Measurements from ENCODE around the gene ATP1B3.
"Not testable (repeated sequence)": the region's sequence is repeated elsewhere in the genome, so short reads cannot be mapped to it uniquely, and the experiment has no call there.

The ATP1B3 gene

GRCh38 chr3:141905129-141905528 lies 28.7 kb downstream of the ATP1B3 start:
- DNase-seq (ENCODE audit: low spot score), result no peak

DNA sequence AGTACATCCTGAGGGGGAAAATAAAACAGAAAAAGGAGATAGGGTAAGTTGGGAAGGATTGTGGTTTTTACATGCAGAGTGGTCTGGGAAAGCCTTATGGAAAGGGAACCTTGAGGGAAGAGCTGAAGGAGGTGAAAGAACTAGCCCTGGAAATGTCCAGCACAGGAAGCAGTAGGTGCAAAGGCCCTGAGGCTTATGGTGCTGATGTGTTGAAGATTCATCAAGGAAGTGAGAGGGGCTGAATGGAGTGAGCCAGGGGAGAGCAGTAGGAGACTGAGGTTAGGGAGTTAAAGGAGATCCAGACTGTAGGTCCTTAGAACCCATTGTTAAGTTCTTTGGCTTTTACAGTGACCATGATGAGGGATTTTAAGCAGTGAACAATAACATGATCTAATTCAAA lies 33.0 kb downstream of the ATP1B3 start:
- no peak for DNase-seq (ENCODE audit: low spot score)

DNA sequence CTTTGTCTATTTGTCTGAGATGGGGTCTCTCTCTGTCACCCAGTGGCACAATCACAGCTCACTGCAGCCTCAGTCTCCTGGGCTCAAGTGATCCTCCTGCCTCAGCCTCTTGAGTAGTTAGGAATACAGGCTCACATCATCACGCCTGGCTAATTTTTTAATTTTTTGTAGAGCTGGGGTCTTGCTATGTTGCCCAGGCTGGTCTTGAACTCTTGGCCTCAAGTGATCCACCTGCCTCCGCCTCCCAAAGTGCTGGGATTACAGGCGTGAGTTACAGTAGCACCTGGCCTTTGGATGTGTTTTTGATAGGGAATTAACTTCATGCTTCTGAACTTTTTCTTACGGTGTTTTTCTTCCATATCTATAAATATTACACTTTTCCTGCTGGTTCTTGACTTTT lies 33.5 kb downstream of the ATP1B3 start:
- not testable (repeated sequence) for DNase-seq (ENCODE audit: low spot score)

DNA sequence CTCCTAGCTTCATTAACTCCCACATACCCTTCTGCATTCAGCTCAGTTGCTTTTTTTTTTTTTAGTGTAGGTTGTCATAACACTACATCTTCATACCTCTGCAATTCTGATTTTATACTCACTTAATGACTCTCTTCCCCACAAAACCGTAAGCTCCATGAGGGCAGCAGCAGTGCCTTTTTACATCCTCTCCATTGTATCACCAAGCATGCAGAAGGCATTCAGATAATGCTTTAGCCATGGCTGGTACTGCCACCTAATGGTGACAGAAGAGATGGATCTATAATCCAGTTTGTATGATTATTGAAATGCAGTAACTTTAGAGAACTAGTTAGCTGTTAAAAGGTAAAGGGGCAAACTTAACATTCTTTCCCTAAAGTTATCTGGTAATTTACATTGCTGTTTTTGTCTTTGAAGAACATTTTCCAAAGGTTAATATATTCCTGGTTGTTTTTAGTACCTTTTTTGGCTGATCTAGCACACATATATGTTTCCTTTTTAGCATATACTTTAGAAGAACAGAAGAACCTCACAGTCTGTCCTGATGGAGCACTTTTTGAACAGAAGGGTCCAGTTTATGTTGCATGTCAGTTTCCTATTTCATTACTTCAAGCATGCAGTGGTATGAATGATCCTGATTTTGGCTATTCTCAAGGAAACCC lies 36.8 kb downstream of the ATP1B3 start:
- peak; percentile 17 for DNase-seq (ENCODE audit: low spot score)

- no peak for DNase-seq (ENCODE audit: low spot score)
These were observed 37.9 kb downstream of the ATP1B3 start for GRCh38 chr3:141914311-141914710.

DNA sequence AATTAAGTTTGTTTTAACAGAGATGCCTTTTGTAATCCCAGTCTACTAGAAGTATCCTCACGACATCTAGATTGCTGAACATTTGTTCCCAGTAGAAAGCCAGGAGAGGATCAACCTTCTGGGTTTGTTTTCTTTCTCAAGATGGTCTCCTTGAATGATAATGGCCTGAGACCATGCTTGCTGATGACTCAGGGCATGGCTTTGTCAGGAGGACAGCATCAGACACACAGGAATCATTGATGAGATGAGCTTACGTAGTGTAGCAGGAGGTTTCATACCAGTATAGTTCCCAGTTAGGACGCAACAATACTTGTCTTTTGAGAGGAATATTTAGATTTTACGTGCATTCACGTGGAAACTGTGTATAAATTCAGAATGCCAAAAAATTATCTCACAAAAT lies 38.6 kb downstream of the ATP1B3 start:
- no peak for DNase-seq (ENCODE audit: low spot score)

- no peak for DNase-seq (ENCODE audit: low spot score)
These were observed 39.3 kb downstream of the ATP1B3 start for GRCh38 chr3:141915766-141916165.

DNA sequence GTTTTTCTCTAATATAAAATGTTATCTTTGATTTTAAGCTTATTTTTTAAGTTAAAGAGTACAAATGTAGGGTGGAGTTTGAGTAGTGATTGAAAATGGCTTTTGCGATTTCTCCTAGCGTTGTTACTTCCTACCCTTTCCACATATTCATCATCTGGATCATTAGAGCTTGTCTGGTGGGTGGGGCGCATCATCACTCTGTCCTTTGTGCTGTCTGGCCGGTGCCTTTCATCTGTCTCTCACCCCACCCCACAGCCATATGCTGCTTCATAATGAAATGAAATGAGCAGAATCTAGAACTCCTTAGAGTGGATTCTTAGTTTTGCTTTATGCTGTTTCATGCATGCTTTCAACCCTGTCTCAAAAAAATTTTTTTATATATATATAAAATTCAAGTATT lies 44.3 kb downstream of the ATP1B3 start:
- no peak for DNase-seq (ENCODE audit: low spot score)

- DNase-seq (ENCODE audit: low spot score), result no peak
These were observed 44.9 kb downstream of the ATP1B3 start for GRCh38 chr3:141921316-141921715.

GRCh38 chr3:141925677-141926076 lies 49.2 kb downstream of the ATP1B3 start:
- DNase-seq (ENCODE audit: low spot score), result not testable (repeated sequence)

DNA sequence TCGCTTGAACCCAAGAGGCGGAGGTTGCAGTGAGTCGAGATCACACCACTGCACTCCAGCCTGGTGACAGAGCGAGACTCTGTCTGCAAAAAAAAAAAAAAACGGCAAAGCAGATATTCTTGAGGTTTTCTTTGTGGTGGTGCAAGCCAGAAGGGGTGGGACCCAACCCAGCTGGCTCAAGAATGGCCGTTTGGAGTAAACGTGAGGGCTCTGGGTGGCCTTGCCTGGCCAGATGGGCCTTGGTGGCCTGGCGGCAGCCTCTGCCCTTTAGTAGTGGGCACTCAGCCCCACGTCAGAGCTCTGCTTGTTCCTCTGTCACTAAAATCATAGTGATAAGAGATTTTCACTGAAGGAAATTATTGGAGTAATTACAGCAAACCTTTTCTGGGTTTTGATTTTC lies 50.5 kb downstream of the ATP1B3 start:
- no peak for DNase-seq (ENCODE audit: low spot score)

DNA sequence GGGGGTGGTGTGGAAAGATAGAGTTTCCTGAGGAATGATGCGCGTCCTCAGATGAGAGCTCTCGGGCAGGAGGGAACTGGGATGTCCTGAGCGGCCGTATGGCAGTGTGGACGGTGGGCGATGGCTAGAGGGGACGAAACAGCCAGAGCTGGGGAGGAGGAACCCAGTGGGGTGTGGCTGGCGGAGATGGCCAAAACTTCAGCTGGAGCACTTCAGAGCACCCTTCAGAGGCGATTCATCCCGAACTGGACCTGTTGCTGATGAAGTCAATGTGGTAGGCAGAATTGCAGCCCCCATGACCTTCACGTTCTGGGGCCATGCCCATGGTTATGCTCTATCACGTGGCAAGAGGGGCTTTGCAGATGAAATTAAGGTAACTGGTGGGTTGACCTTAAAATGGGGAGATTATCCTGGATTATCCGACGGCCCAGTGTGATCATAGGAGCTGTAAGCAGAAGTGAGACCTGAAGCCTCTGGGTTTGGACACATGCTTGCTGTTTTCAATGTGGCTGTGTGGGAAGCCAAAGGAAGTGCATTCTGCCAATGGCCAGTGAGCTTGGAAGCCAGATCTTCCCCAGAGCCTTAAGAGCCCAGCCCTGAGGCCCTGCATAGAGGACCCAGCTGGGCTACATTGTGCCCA lies 52.3 kb downstream of the ATP1B3 start:
- no peak for DNase-seq (ENCODE audit: low spot score)

DNA sequence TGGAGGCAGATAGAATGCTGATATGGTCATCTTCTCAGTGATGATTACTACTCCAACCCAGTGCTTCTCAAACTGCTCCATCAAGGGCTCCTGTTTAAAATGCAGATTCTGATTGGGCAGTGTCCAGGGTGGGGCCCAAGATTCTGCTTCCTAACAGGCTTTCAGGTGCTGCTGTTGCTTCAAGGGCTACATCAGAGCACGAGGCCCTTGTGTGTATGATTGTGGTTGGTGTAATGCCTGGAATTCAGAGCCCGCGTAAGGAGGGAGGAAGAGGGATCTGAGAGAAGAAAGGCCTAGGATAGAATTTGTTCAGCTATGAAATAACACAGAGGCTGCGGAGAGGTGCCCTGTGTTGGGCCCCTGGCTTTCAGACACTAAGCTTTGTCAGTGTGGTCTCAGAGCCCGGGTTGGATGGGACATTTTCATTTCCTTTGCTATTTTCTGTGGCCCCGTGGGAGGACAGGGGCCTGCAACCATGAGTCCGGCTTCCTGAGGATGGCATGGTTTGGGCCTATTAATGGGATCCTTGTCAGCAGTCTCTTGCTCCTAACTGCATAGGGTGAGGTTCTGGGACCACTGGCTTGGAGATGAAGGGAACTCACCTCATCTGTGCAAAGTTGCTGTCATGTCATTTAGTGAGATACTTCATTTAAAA lies 53.0 kb downstream of the ATP1B3 start:
- DNase-seq (ENCODE audit: low spot score), result no peak

- DNase-seq (ENCODE audit: low spot score), result no peak
These were observed 54.4 kb downstream of the ATP1B3 start for GRCh38 chr3:141930801-141931200.

GRCh38 chr3:141933421-141934300 lies 57.2 kb downstream of the ATP1B3 start:
- no peak for DNase-seq (ENCODE audit: low spot score)

- DNase-seq (ENCODE audit: low spot score), result no peak
These were observed 57.9 kb downstream of the ATP1B3 start for GRCh38 chr3:141934354-141934753.

GRCh38 chr3:141938011-141938500 lies 61.6 kb downstream of the ATP1B3 start:
- no peak for DNase-seq (ENCODE audit: low spot score)

DNA sequence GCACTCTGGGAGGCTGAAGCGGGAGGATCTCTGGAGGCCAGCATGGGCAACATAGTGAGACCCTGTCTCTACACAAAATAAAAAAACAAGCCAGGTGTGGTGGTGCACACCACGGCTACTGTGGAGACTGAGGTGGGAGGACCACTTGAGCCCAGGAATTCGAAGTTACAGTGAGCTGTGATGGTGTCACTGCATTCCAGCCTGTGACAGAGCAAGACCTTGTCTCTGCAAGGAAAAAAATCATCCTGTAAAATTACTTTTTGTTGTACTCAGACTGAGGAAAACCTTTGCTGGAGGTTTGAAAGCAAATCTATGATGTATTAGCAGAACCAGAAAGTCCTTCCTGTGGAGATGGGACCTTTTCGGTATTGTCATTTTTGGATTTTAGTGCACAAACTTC lies 63.3 kb downstream of the ATP1B3 start:
- no peak for DNase-seq (ENCODE audit: low spot score)

DNA sequence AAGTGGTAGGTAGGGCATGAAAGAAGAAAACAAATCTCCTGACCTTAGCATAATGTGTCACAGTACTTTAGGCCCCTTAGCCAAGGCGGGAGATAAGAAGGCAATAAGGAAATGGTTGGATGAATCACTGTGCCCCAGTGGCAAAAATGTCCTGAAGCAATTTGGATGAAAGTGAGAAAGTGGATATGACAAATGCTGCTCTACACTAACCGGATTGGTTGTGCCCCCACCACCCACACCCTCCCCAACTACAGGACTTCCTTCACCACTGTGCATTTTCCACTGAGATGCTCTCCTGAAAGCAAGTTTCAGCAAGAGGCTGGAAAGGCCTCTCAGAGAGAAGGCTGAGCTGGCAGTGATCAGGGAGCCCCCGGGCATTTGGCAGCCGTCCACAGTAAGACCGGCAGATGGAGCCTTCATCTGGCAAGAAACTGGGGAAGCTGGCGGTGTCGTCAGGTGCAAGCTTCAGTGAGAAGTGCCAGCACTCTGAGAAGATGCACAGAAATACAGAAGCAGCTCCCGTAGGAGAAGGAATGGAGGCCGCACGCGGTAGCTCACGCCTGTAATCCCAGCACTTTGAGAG lies 63.8 kb downstream of the ATP1B3 start:
- DNase-seq (ENCODE audit: low spot score), result no peak

GRCh38 chr3:141941093-141941492 lies 64.7 kb downstream of the ATP1B3 start:
- DNase-seq (ENCODE audit: low spot score), result no peak

DNA sequence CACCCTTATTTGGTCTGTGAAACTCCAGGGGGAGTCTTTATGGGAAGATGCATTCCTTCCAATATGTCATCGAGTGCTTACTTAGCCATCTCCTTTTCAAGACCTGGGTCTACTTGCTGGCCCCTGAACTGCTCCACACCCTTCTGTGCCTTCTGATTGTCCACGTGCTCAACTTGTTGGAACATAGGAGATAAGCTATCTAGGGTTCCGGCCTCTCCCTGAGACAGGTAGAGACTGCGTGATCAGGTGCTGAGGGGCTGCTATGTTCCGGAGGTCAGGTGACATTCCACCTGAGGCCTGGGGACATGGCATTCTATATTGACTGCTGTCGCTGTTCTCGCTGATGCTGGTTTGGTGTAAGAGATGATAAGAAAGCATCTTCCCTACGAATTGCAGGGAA lies 65.6 kb downstream of the ATP1B3 start:
- no peak for DNase-seq (ENCODE audit: low spot score)

All from HuH-7 (cell line).